ENCODE results near the gene REC8. TPM values are rescaled to one million over a fixed set of nuclear protein-coding genes. Genes with fewer than 3 reads are reported as not detected.

REC8 gene, protein sequence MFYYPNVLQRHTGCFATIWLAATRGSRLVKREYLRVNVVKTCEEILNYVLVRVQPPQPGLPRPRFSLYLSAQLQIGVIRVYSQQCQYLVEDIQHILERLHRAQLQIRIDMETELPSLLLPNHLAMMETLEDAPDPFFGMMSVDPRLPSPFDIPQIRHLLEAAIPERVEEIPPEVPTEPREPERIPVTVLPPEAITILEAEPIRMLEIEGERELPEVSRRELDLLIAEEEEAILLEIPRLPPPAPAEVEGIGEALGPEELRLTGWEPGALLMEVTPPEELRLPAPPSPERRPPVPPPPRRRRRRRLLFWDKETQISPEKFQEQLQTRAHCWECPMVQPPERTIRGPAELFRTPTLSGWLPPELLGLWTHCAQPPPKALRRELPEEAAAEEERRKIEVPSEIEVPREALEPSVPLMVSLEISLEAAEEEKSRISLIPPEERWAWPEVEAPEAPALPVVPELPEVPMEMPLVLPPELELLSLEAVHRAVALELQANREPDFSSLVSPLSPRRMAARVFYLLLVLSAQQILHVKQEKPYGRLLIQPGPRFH
- total RNA-seq = 1 to 10 TPM; 1.6 to 7.4 (median 3.4) TPM
- long read RNA-seq = 0 reads

GRCh38 chr14:24171422-24172260, at the start of gene REC8:
TSS of gene REC8 (plus strand) at chr14:24172080. CDS start at chr14:24172553, 473 bp downstream.
- DNase-seq (peak in 2 of 3 donors; percentile 46 to 70), ATAC-seq (peak; percentile 52 to 66 (median 65))
- H3K27ac ChIP-seq = no peak within 1 kb of the TSS
- intact Hi-C loops (cut with DNase I) = no loop called here
- no peaks in the 10 kb centered on the region for H3K27me3 ChIP-seq
- peaks cover 0 to 5% (median 2%) of the 10 kb centered on the region in 4 donors for H3K36me3 ChIP-seq
- 58% methylated on average over 11 of the region's 63 CpGs for WGBS (ENCODE audit: insufficient coverage, low coverage, low lambda C conversion rate, missing lambda C conversion rate)
- H3K4me3 ChIP-seq = no peak within 1 kb of the TSS
- no peaks in the 10 kb centered on the region for H3K4me1 ChIP-seq
- H3K9me3 ChIP-seq = no peaks in the 10 kb centered on the region
- TF ChIP-seq CTCF (IDR thresholded peaks at IDR 0.05) (no peak), POLR2A (IDR thresholded peaks at IDR 0.05) (no peak)

DNA sequence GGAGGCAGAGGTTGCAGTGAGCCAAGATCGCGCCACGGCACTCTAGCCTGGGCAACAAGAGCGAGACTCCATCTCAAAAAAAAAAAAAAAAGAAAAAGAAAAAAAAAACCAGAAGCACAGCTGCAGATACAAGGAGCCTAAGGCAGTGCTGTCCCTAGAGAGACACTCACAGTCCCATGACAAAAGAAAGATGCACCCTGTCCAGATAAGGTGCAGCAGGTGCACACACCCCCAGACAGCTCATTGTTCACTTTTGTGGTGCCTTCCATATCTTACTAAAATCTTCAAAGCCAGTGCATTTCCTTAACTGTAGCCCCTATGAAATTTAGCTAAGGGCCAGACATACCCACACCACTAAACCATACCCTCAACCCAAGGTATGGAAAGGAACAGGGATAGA, 49.5 kb upstream of the REC8 start:
- WGBS (ENCODE audit: insufficient coverage, low coverage, low lambda C conversion rate, missing lambda C conversion rate) = 90% methylated on average over 3 of the region's 4 CpGs
- ATAC-seq (no peak), DNase-seq (no peak)
- H3K4me3 ChIP-seq = no peak overlapping the region
- H3K27me3 ChIP-seq = no peaks in the 10 kb centered on the region
- H3K27ac ChIP-seq = no peak overlapping the region
- H3K36me3 ChIP-seq = peaks cover 3 to 70% (median 27%) of the 10 kb centered on the region in 4 donors
- H3K4me1 ChIP-seq = peaks cover 0 to 2% (median under 1%) of the 10 kb centered on the region in 4 donors
- intact Hi-C loops (cut with DNase I) = no loop called here
- no peaks in the 10 kb centered on the region for H3K9me3 ChIP-seq
- TF ChIP-seq CTCF (IDR thresholded peaks at IDR 0.05) (no peak), POLR2A (IDR thresholded peaks at IDR 0.05) (no peak)

DNA sequence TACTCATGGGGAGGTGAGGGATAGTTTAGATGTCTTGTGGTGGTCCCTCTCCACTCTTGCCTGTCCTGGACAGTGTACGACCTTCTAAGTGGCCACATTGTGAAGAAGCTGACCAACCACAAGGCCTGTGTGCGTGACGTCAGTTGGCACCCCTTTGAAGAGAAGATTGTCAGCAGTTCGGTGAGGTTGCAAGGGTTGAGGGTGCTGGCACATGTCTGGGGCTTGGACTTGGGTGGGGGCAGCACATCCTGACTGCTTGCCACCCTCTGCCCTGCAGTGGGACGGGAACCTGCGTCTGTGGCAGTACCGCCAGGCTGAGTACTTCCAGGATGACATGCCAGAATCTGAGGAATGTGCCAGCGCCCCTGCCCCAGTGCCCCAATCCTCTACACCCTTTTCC, 49.0 kb upstream of the REC8 start:
- Histone ChIP-seq H3K9me3 (no peaks in the 10 kb centered on the region), H3K27me3 (no peaks in the 10 kb centered on the region), H3K4me3 (no peak overlapping the region), H3K4me1 (no peaks in the 10 kb centered on the region), H3K27ac (no peak overlapping the region), H3K36me3 (peaks cover 3 to 65% (median 27%) of the 10 kb centered on the region in 4 donors)
- DNase-seq (no peak), ATAC-seq (peak in 1 of 4 donors; percentile 7)
- WGBS (ENCODE audit: insufficient coverage, low coverage, low lambda C conversion rate, missing lambda C conversion rate) = 83% methylated on average over 1 of the region's 8 CpGs
- TF ChIP-seq POLR2A (IDR thresholded peaks at IDR 0.05) = no peak
- intact Hi-C loops (cut with DNase I) = no loop called here

- Histone ChIP-seq H3K27me3 (no peaks in the 10 kb centered on the region), H3K36me3 (peaks cover 3 to 57% (median 23%) of the 10 kb centered on the region in 4 donors), H3K4me1 (no peaks in the 10 kb centered on the region), H3K27ac (no peak overlapping the region), H3K4me3 (no peak overlapping the region), H3K9me3 (no peaks in the 10 kb centered on the region)
- TF ChIP-seq POLR2A (IDR thresholded peaks at IDR 0.05) (no peak), CTCF (IDR thresholded peaks at IDR 0.05) (no peak)
- WGBS (ENCODE audit: insufficient coverage, low coverage, low lambda C conversion rate, missing lambda C conversion rate) = 84% methylated on average over 4 of the region's 9 CpGs
- peak in 2 of 4 donors; percentile 15 to 22 for ATAC-seq
- intact Hi-C loops (cut with DNase I) = no loop called here
- DNase-seq = no peak
Observed at GRCh38 chr14:24123424-24124417, 48.2 kb upstream of the REC8 start.
